Stimulated activated CD8-positive, alpha-beta memory T cell treated with anti-CD3 and anti-CD28 coated beads, Interleukin-4, amount 100 ng/mL, for 1 hour (primary cell): ENCODE measurements around the gene CHSY1.

Experiments
- DNase-seq, 2 donors: peaks; one replicate each; pipeline ENCODE4 v3.0.0-alpha.2; 2020; ENCODE audit warnings: low read depth in 2 of 2, low spot score in 1 of 2

The CHSY1 gene

GRCh38 chr15:101156509-101157159 lies 95.2 kb downstream of the CHSY1 start:
- no peak for DNase-seq

- no peak for DNase-seq
These were observed 95.8 kb downstream of the CHSY1 start for GRCh38 chr15:101156061-101156460.

- DNase-seq, result no peak
These were observed 97.8 kb downstream of the CHSY1 start for GRCh38 chr15:101153801-101154656.

- no peak for DNase-seq
These were observed 98.9 kb downstream of the CHSY1 start for GRCh38 chr15:101152914-101153313.

GRCh38 chr15:101151288-101151687 lies 100.6 kb downstream of the CHSY1 start:
- no peak for DNase-seq

GRCh38 chr15:101150723-101151040 lies 101.2 kb downstream of the CHSY1 start:
- no peak for DNase-seq

GRCh38 chr15:101149864-101150722 lies 101.8 kb downstream of the CHSY1 start:
- no peak for DNase-seq

GRCh38 chr15:101148881-101149664 lies 102.8 kb downstream of the CHSY1 start:
- no peak for DNase-seq

GRCh38 chr15:101148166-101148880 lies 103.5 kb downstream of the CHSY1 start:
- DNase-seq, result no peak

GRCh38 chr15:101147181-101147580 lies 104.7 kb downstream of the CHSY1 start:
- no peak for DNase-seq

GRCh38 chr15:101146118-101146702 lies 105.6 kb downstream of the CHSY1 start:
- DNase-seq, result no peak

GRCh38 chr15:101145362-101145761 lies 106.5 kb downstream of the CHSY1 start:
- no peak for DNase-seq

GRCh38 chr15:101143321-101143720 lies 108.5 kb downstream of the CHSY1 start:
- DNase-seq, result no peak

- no peak for DNase-seq
These were observed 109.1 kb downstream of the CHSY1 start for GRCh38 chr15:101142711-101143110.

- no peak for DNase-seq
These were observed 109.8 kb downstream of the CHSY1 start for GRCh38 chr15:101141926-101142527.

- no peak for DNase-seq
These were observed 111.2 kb downstream of the CHSY1 start for GRCh38 chr15:101140697-101141065.

- no peak for DNase-seq
These were observed 111.7 kb downstream of the CHSY1 start for GRCh38 chr15:101139986-101140696.

- no peak for DNase-seq
These were observed 112.7 kb downstream of the CHSY1 start for GRCh38 chr15:101138913-101139880.
